Measurements from ENCODE around the gene TENM4. TPM values are rescaled to one million over a fixed set of nuclear protein-coding genes. Genes with fewer than 3 reads are reported as not detected.
"Not testable (repeated sequence)": the region's sequence is repeated elsewhere in the genome, so short reads cannot be mapped to it uniquely, and the experiment has no call there.

TENM4 gene
- total RNA-seq, 1 donor from 2014 or later = 117 TPM

DNA sequence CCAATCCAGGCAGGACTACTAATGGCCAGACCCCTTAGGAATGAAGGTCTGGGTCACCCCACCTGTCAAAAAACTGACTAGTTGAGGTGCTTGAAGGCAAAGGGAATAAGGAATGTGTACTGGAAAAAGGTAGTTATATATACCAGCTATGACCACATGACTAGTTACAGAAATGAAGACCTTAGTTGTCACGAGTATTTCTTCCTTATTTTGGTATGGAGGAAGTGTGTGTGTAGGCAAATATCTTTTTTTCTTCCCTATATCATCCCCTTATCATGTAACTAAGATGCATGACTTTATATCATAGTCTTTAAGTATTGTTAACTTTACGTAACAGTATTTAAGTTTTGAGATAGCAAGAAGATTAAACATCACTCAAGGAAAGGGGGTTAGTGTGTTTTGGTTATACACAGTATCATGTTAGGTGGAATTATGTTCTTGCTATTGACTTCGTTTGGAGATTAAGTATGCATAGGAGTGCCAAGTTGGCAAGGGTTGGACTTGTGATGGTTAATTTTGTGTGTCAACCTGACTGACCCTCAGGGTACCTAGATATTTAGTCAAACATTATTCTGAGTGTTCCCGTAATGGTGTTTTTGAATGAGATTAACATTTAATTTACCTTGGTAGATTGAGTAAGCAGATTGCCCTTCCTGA, 828.0 kb downstream of the TENM4 start:
- no peak for DNase-seq (ENCODE audit: low spot score, unreplicated experiment)
- Mint-ChIP-seq H3K36me3 (ENCODE audit: insufficient read depth) (no peaks in the 10 kb centered on the region), H3K4me3 (ENCODE audit: low read depth) (no peak overlapping the region), H3K27ac (no peak overlapping the region), H3K9me3 (ENCODE audit: low read depth) (peaks cover 8% of the 10 kb centered on the region), H3K4me1 (ENCODE audit: low read depth) (peaks cover 2% of the 10 kb centered on the region), H3K27me3 (no peaks in the 10 kb centered on the region)
- TF ChIP-seq, protein P1, sequence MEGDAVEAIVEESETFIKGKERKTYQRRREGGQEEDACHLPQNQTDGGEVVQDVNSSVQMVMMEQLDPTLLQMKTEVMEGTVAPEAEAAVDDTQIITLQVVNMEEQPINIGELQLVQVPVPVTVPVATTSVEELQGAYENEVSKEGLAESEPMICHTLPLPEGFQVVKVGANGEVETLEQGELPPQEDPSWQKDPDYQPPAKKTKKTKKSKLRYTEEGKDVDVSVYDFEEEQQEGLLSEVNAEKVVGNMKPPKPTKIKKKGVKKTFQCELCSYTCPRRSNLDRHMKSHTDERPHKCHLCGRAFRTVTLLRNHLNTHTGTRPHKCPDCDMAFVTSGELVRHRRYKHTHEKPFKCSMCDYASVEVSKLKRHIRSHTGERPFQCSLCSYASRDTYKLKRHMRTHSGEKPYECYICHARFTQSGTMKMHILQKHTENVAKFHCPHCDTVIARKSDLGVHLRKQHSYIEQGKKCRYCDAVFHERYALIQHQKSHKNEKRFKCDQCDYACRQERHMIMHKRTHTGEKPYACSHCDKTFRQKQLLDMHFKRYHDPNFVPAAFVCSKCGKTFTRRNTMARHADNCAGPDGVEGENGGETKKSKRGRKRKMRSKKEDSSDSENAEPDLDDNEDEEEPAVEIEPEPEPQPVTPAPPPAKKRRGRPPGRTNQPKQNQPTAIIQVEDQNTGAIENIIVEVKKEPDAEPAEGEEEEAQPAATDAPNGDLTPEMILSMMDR (IDR thresholded peaks at IDR 0.05; ENCODE audit: unreplicated experiment) = no peak

DNA sequence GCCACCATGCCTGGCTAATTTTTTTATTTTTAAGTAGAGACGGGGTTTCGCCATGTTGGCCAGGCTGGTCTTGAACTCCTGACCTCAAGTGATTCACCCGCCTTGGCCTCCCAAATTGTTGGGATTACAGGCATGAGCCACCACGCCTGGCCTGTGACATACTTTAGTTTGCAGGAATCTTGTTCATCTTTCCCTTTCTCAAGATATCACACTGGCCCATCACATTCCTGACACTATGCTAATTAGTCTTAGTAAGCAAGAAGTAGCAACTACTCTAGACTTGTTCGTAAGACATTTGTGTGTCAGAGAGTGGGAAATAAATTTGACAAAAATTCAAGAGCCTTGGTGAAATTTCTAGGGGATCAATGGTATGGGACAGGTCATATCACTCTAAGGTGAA, 831.5 kb downstream of the TENM4 start:
- not testable (repeated sequence) for H3K4me3 Mint-ChIP-seq (ENCODE audit: low read depth); H3K27me3 Mint-ChIP-seq

DNA sequence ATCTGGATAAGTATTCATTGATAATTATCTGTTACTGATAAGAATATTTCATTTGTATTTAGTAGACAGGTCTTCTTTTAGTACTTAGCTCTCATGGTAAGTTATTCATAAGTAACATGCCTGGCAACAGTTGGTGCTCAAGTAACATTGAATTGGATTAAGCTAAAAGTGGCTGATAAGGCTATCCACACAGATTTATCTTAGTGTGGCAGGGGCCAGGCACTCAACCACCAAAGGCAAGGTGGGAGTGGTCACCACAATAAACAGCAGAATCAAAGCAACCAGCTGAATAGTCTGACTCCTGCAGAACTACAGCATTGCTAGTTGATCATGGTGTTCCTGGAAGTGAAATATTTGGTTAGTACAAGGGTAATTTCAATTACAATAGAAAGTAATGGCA, 833.1 kb downstream of the TENM4 start:
- no peaks in the 10 kb centered on the region for H3K36me3 Mint-ChIP-seq (ENCODE audit: insufficient read depth)
- H3K4me3 Mint-ChIP-seq (ENCODE audit: low read depth) = no peak overlapping the region
- no peaks in the 10 kb centered on the region for H3K9me3 Mint-ChIP-seq (ENCODE audit: low read depth)
- DNase-seq (ENCODE audit: low spot score, unreplicated experiment) = no peak
- H3K27ac Mint-ChIP-seq = no peak overlapping the region
- peaks cover 4% of the 10 kb centered on the region for H3K27me3 Mint-ChIP-seq
- TF ChIP-seq, protein P1 (IDR thresholded peaks at IDR 0.05; ENCODE audit: unreplicated experiment) = no peak
- H3K4me1 Mint-ChIP-seq (ENCODE audit: low read depth) = peaks cover 10% of the 10 kb centered on the region

More for the DNA sequence above, 831.5 kb downstream of the TENM4 start:
- H3K4me1 Mint-ChIP-seq (ENCODE audit: low read depth); H3K27ac Mint-ChIP-seq; H3K9me3 Mint-ChIP-seq (ENCODE audit: low read depth); DNase-seq (ENCODE audit: low spot score, unreplicated experiment); H3K36me3 Mint-ChIP-seq (ENCODE audit: insufficient read depth): not testable (repeated sequence)

DNA sequence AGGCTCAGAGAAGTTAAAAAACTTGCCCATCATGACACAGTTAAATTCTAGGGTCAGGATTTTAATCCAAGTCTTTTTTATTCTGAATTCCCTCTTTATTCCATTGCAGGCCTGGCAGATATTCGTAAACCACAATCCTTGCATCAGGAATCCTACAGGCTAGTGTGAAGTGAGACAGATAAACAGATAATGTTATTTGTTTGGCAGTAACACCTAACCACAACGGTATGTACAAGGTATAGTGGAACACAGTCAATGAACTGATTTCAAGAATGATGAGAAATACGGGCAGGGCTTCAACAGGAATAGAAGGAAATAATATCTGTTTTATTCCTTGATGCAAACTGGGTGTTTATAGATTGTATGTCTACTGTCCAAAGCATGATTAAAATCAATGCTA, 834.2 kb downstream of the TENM4 start:
- TF ChIP-seq, protein P1 (IDR thresholded peaks at IDR 0.05; ENCODE audit: unreplicated experiment) = no peak
- no peak overlapping the region for H3K27ac Mint-ChIP-seq
- H3K27me3 Mint-ChIP-seq = peaks cover 9% of the 10 kb centered on the region
- peaks cover 11% of the 10 kb centered on the region for H3K4me1 Mint-ChIP-seq (ENCODE audit: low read depth)
- DNase-seq (ENCODE audit: low spot score, unreplicated experiment) = no peak
- H3K4me3 Mint-ChIP-seq (ENCODE audit: low read depth) = no peak overlapping the region
- H3K9me3 Mint-ChIP-seq (ENCODE audit: low read depth) = no peaks in the 10 kb centered on the region
- H3K36me3 Mint-ChIP-seq (ENCODE audit: insufficient read depth) = no peaks in the 10 kb centered on the region

DNA sequence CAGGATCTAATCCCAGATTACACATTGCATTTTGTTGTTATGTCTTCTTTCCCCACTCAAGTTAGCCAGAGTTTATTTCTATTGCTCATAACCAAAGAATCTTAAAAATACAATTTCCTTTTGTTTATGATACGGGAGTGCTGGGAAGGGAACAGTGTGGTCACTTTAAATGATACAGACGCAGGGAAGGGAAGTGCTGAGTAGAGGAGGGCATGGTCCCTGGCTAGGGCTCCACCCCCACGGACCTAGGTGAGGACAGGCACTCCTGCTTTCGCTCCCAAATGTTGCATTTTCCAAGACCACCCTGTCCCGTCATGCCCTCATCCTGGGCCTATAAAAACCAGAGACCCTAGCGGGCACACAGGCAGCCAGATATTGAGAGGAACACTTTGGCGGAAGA, 835.5 kb downstream of the TENM4 start:
- Mint-ChIP-seq H3K27me3 (peaks cover 9% of the 10 kb centered on the region), H3K4me1 (ENCODE audit: low read depth) (peaks cover 22% of the 10 kb centered on the region), H3K27ac (no peak overlapping the region), H3K9me3 (ENCODE audit: low read depth) (no peaks in the 10 kb centered on the region), H3K4me3 (ENCODE audit: low read depth) (no peak overlapping the region), H3K36me3 (ENCODE audit: insufficient read depth) (no peaks in the 10 kb centered on the region)
- TF ChIP-seq, protein P1 (IDR thresholded peaks at IDR 0.05; ENCODE audit: unreplicated experiment) = no peak
- no peak for DNase-seq (ENCODE audit: low spot score, unreplicated experiment)

DNA sequence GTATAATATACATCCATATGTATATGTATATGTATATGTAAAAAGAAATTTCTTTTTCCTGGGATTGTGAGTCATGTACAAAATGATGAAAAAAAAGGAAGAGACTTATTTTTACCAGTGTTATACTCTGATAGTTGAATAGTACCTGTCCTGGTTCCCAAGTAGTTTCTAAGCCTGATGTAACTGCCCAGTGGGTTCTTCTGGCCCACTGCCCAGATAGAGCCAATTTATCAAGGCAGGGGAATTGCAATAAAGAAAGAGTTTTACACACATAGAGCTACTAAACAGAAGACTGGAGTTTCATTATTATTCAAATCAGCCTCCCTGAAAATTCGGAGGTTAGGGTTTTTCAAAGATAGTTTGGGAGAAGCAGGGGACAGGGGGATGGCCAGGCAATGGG, 837.0 kb downstream of the TENM4 start:
- TF ChIP-seq, protein P1 (IDR thresholded peaks at IDR 0.05; ENCODE audit: unreplicated experiment) = no peak
- H3K27me3 Mint-ChIP-seq = peaks cover 9% of the 10 kb centered on the region
- peaks cover 22% of the 10 kb centered on the region for H3K4me1 Mint-ChIP-seq (ENCODE audit: low read depth)
- H3K27ac Mint-ChIP-seq = no peak overlapping the region
- H3K4me3 Mint-ChIP-seq (ENCODE audit: low read depth) = no peak overlapping the region
- no peak for DNase-seq (ENCODE audit: low spot score, unreplicated experiment)
- H3K36me3 Mint-ChIP-seq (ENCODE audit: insufficient read depth) = no peaks in the 10 kb centered on the region
- no peaks in the 10 kb centered on the region for H3K9me3 Mint-ChIP-seq (ENCODE audit: low read depth)

Data from progenitor cell of endocrine pancreas (in vitro differentiated cells).